ENCODE measurements around the gene ARL9. TPM values are rescaled to one million over a fixed set of nuclear protein-coding genes. Genes with fewer than 3 reads are reported as not detected.

The ARL9 gene
- total and polyA plus RNA-seq, 8 donors: 0.25 to 0.55 (median 0.50) TPM; not detected in 5

DNA sequence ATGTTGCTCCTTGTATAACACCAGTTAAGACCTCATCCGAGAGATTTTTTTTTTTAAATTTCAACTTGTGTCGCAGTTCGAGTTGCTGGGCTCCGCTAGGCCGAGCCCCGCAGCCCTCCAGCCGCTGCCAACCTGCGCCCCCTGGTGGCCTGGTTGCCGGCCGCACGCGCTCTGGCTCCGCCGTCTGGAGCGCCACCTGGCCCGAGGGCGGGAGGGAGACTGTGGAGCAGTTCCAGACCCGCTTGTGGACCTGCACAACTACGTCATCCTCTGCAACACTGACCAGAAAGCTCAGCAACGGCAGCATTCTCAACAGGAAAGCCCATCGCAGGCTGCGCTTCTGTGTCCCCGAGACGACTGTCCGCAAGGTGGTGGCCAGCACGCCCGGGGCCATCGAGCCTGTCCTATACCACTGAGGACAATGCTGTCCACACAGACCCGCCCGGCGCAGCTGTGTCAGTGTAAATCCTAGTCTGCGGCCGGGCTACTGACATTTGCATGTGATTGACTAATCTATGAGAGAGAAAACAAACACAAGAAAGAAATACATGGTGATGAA lies 39.1 kb downstream of the ARL9 start:
- DNase-seq: peak; percentile 90 to 96
- TF ChIP-seq EP300 (IDR thresholded peaks at IDR 0.05) (no peak), POLR2AphosphoS5 (IDR thresholded peaks at IDR 0.05) (peak in 2 of 3 donors; percentile 7 to 76), POLR2A (IDR thresholded peaks at IDR 0.05) (no peak)
- TF ChIP-seq, protein P1, sequence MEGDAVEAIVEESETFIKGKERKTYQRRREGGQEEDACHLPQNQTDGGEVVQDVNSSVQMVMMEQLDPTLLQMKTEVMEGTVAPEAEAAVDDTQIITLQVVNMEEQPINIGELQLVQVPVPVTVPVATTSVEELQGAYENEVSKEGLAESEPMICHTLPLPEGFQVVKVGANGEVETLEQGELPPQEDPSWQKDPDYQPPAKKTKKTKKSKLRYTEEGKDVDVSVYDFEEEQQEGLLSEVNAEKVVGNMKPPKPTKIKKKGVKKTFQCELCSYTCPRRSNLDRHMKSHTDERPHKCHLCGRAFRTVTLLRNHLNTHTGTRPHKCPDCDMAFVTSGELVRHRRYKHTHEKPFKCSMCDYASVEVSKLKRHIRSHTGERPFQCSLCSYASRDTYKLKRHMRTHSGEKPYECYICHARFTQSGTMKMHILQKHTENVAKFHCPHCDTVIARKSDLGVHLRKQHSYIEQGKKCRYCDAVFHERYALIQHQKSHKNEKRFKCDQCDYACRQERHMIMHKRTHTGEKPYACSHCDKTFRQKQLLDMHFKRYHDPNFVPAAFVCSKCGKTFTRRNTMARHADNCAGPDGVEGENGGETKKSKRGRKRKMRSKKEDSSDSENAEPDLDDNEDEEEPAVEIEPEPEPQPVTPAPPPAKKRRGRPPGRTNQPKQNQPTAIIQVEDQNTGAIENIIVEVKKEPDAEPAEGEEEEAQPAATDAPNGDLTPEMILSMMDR (IDR thresholded peaks at IDR 0.05): peak in 6 of 7 experiments; percentile 65 to 98 (median 94)
- intact Hi-C loops (cut with DNase I; ENCODE audit: low total_unique reads): no loop called here
- Histone ChIP-seq H3K4me1 (peaks cover 4 to 12% (median 7%) of the 10 kb centered on the region in 4 donors), H3K36me3 (no peaks in the 10 kb centered on the region), H3K4me3 (peak overlapping the region; percentile 32 to 41 (median 39)), H3K27ac (peak overlapping the region in 1 of 5 donors; percentile 44), H3K9me3 (no peaks in the 10 kb centered on the region), H3K27me3 (peaks cover 0 to 8% (median 0%) of the 10 kb centered on the region in 3 donors)
- WGBS, 5 donors: 1 to 4% (median 2%) methylated on average over 31 to 33 of the region's 33 CpGs

DNA sequence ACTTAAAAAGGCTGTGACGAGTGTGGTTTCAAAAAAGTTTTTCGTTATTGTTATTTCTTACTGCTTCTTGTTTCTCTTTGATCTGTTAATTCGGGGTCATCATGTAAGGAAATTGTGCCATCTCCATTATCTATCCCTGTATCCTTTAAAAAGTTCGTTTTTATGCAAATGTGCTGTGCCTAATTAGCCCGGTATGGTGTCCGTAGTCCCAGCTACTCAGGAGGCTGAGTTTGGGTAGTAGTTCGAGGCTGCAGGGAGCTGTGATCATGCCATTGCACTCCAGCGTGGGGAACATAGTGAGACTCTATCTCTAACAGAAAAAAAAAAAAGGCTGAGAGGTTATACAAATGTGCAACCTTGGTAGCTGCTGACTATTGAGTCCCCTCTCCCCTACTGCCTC lies 45.1 kb downstream of the ARL9 start:
- TF ChIP-seq POLR2A (IDR thresholded peaks at IDR 0.05) (no peak), EP300 (IDR thresholded peaks at IDR 0.05) (no peak), POLR2AphosphoS5 (IDR thresholded peaks at IDR 0.05) (no peak)
- TF ChIP-seq, protein P1 (IDR thresholded peaks at IDR 0.05): no peak
- 65 to 72% (median 66%) methylated on average over 8 of the region's 8 CpGs for WGBS, 5 donors
- H3K9me3 ChIP-seq: no peaks in the 10 kb centered on the region

DNA sequence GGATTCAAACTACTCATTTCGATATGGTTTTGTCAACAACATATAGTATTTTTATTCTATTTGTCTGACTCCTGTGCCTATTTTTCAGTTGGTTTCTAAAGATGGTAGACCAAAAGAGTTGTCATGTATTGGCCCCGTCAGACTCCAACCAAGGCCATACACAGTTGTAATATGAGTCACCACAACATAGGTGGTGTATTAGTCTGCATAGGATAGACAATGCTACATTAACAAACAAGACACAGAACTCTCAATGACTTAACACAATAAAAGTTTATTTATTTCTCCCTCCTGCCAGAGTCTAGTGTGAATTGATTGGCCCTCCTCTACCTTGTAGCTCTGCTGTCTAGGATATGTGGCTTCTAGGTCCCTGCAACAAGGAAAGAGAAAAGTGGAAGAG lies 45.9 kb downstream of the ARL9 start:
- Histone ChIP-seq H3K4me1 (no peaks in the 10 kb centered on the region), H3K4me3 (no peak overlapping the region), H3K27me3 (no peaks in the 10 kb centered on the region), H3K27ac (no peak overlapping the region), H3K36me3 (no peaks in the 10 kb centered on the region), H3K9me3 (no peaks in the 10 kb centered on the region)
- intact Hi-C loops (cut with DNase I; ENCODE audit: low total_unique reads): no loop called here
- no peak for TF ChIP-seq POLR2AphosphoS5 (IDR thresholded peaks at IDR 0.05)
- no peak for TF ChIP-seq EP300 (IDR thresholded peaks at IDR 0.05)
- TF ChIP-seq POLR2A (IDR thresholded peaks at IDR 0.05): no peak
- TF ChIP-seq, protein P1 (IDR thresholded peaks at IDR 0.05): no peak
- DNase-seq: no peak
- WGBS, 5 donors: 63 to 92% (median 83%) methylated on average over 2 of the region's 2 CpGs

More for the DNA sequence above, 45.1 kb downstream of the ARL9 start:
- H3K4me3 ChIP-seq: no peak overlapping the region
- intact Hi-C loops (cut with DNase I; ENCODE audit: low total_unique reads): no loop called here
- no peaks in the 10 kb centered on the region for H3K4me1 ChIP-seq
- DNase-seq: no peak
- H3K27ac ChIP-seq: no peak overlapping the region
- no peaks in the 10 kb centered on the region for H3K36me3 ChIP-seq
- H3K27me3 ChIP-seq: no peaks in the 10 kb centered on the region

DNA sequence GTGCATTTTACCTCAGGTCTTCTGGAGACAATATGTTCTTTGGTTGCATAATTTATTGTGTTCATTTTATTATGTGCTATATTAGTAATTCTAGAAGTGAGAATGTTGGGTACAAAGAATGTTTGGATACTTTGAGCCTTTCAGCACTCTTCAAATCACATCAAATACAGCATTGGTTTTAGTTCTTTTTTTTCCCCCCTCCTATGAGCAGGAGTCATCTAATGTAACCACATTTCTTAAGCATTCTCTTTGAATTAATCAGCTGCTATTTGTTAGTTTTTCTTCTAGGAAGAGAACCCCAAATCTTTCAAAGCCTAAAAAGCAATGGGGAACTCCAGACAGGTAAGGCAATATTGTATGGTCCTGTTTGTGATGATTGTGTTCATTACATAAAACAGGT lies 46.7 kb downstream of the ARL9 start:
- DNase-seq: no peak
- H3K36me3 ChIP-seq: no peaks in the 10 kb centered on the region
- intact Hi-C loops (cut with DNase I; ENCODE audit: low total_unique reads): no loop called here
- H3K27me3 ChIP-seq: no peaks in the 10 kb centered on the region
- TF ChIP-seq POLR2AphosphoS5 (IDR thresholded peaks at IDR 0.05): no peak
- TF ChIP-seq POLR2A (IDR thresholded peaks at IDR 0.05): no peak
- TF ChIP-seq EP300 (IDR thresholded peaks at IDR 0.05): no peak
- TF ChIP-seq, protein P1 (IDR thresholded peaks at IDR 0.05): no peak
- no peak overlapping the region for H3K27ac ChIP-seq
- H3K4me1 ChIP-seq: no peaks in the 10 kb centered on the region
- no peak overlapping the region for H3K4me3 ChIP-seq
- H3K9me3 ChIP-seq: no peaks in the 10 kb centered on the region
